HepG2 (cell line): ENCODE measurements around the gene ZBTB21. TPM values are rescaled to one million over a fixed set of nuclear protein-coding genes. Genes with fewer than 3 reads are reported as not detected.

Source experiments
- ATAC-seq: fragments of 200-7000 bp; cut with Tn5 transposase; 3 replicates; pipeline ENCODE4 v1.9.1; 2020; ENCODE audit warnings: mild to moderate bottlenecking, moderate library complexity
- BruUV-seq: library from RNA; stranded (reverse); fragments of 400-500 nt; replicated peaks from 2 replicates; lab custom pipeline; 2021; lab: Mats Ljungman, UMichigan
- CTCF ChIA-PET: fragments of 300-600 bp; formaldehyde crosslinking; extraction: SDS; loops from one replicate; lab custom pipeline; 2021; ENCODE audit warnings: low total read pairs, inconsistent platforms, low intra/inter-chr PET ratio; lab: Yijun Ruan, JAX
- POLR2A ChIA-PET: fragments of 350-600 bp; sonication (Branson Sonifier 250); formaldehyde crosslinking; loops from one replicate; lab custom pipeline; 2020; ENCODE audit warnings: antibody characterized with exemption, inconsistent platforms; lab: Yijun Ruan, JAX
- DNase-seq: peaks from one replicate; pipeline ENCODE4 v3.0.0-alpha.2; 2015; ENCODE audit warnings: low spot score
- FAIRE-seq: peaks from 3 replicates; lab custom pipeline; 2011; peaks lifted over from hg19 to GRCh38; lab: Jason Lieb, UNC
- H2AFZ ChIP-seq: one replicate; pipeline ENCODE4 v1.6.1; 2011; ENCODE audit warnings: low read length, inconsistent platforms
- H3K27ac ChIP-seq: fragments of 300-600 bp; 3 replicates; pipeline ENCODE4 v1.8.0; 2011; ENCODE audit warnings: mixed run types, mild to moderate bottlenecking, mixed read lengths, low read length, inconsistent platforms; ENCODE audit not compliant: insufficient read depth; ENCODE audit errors: extremely low read length
- H3K27me3 ChIP-seq, 2 experiments: fragments of 200-600 bp in 1 of 2; 2 replicates in 1 of 2; 3 replicates in 1 of 2; pipeline versions ENCODE4 v1.6.0 to v1.8.0; 2011; ENCODE audit warnings: low read length in 2 of 2, mild to moderate bottlenecking in 2 of 2, moderate library complexity in 2 of 2, inconsistent platforms in 1 of 2; ENCODE audit not compliant: insufficient read depth in 2 of 2, control insufficient read depth in 1 of 2
- H3K36me3 ChIP-seq, 2 experiments: fragments of 200-600 bp in 1 of 2; replicated peaks in 1 of 2; 2 replicates in 1 of 2; 3 replicates in 1 of 2; pipeline versions ENCODE4 v1.5.1 to v1.8.0; 2011; ENCODE audit warnings: low read length in 2 of 2, inconsistent platforms in 1 of 2; ENCODE audit not compliant: insufficient read depth in 2 of 2, control insufficient read depth in 1 of 2
- H3K4me1 ChIP-seq: 2 replicates; pipeline ENCODE4 v1.5.1; 2012; ENCODE audit warnings: low read length, inconsistent platforms; ENCODE audit not compliant: insufficient read depth
- H3K4me2 ChIP-seq: 2 replicates; pipeline ENCODE4 v1.6.0; 2011; ENCODE audit warnings: low read depth, low read length, inconsistent platforms
- H3K4me3 ChIP-seq, 3 experiments: fragments of 200-600 bp in 1 of 3; sonication (generic), shearing (Covaris generic) in 1 of 3; replicated peaks in 1 of 3; 2 replicates each; pipeline ENCODE4 v1.5.1; 2011 to 2016; ENCODE audit warnings: low read length in 3 of 3, inconsistent platforms in 2 of 3, low read depth in 2 of 3, mild to moderate bottlenecking in 2 of 3, control low read depth in 1 of 3, mixed read lengths in 1 of 3; ENCODE audit not compliant: insufficient read depth in 1 of 3
- H3K79me2 ChIP-seq: one replicate; pipeline ENCODE4 v1.6.1; 2011; ENCODE audit warnings: low read length, inconsistent platforms; ENCODE audit not compliant: insufficient read depth
- H3K9ac ChIP-seq: 2 replicates; pipeline ENCODE4 v1.6.0; 2011; ENCODE audit warnings: mild to moderate bottlenecking, low read depth, low read length, inconsistent platforms; ENCODE audit not compliant: insufficient read depth
- H3K9me3 ChIP-seq: 2 replicates; pipeline ENCODE4 v1.5.1; 2012; ENCODE audit warnings: mild to moderate bottlenecking, low read length
- H4K20me1 ChIP-seq: 2 replicates; pipeline ENCODE4 v1.6.0; 2011; ENCODE audit warnings: inconsistent platforms, mild to moderate bottlenecking, low read length, moderate library complexity; ENCODE audit not compliant: insufficient read depth
- ATRX ChIP-seq: sonication (generic); formaldehyde crosslinking; IDR thresholded peaks from 2 replicates; pipeline ENCODE4 v1.4.0; 2020; ENCODE audit warnings: missing genetic modification reagents, borderline replicate concordance
- POLR2A ChIP-seq, 2 experiments: IDR thresholded peaks; 2 replicates each; pipeline ENCODE4 v1.6.1; 2011; ENCODE audit warnings: low read depth in 2 of 2, low read length in 2 of 2, mild to moderate bottlenecking in 1 of 2, moderate library complexity in 1 of 2; ENCODE audit not compliant: insufficient read depth in 1 of 2
- ZNF768 ChIP-seq: sonication (generic); formaldehyde crosslinking; IDR thresholded peaks from 2 replicates; pipeline ENCODE4 v1.4.0; 2020; ENCODE audit warnings: missing genetic modification reagents
- WGBS: methylation state at CpG from one replicate; pipeline ENCODE4 v1.1.6; 2017; ENCODE audit warnings: low lambda C conversion rate; 5-methylcytosine and 5-hydroxymethylcytosine counted together
- in situ Hi-C: cut with HindIII; loops from 2 replicates; pipeline ENCODE4 v1.10.0; 2017; ENCODE audit warnings: low pct_unique_long_range_greater_than_20kb; ENCODE audit not compliant: extremely low pct_ligation_motif_present
- intact Hi-C: fragments of 100-400 bp; cut with micrococcal nuclease; formaldehyde crosslinking; loops from one replicate; pipeline ENCODE4 v1.10.0; 2022; ENCODE audit not compliant: unreplicated experiment
- polyA plus RNA-seq, 8 experiments: library from polyadenylated mRNA; depleted of rRNA in 3 of 8; stranded (reverse) in 7 of 8; unstranded in 1 of 8; fragments of >200 nt; fragmentation: Illumina TruSeq in 4 of 8; extraction: Trizol in 4 of 8; gene quantifications; 2 replicates each; pipeline versions ENCODE4 v1.2.1 to v1.2.3, GENCODE V29; 2011 to 2016; ENCODE audit warnings: low read depth in 4 of 8, missing spikeins in 1 of 8, mixed read lengths in 1 of 8; ENCODE audit not compliant: insufficient read depth in 1 of 8
- total RNA-seq, 5 experiments: library from RNA; depleted of rRNA; stranded (reverse); fragments of >200 nt; fragmentation: Illumina TruSeq; extraction: Trizol; gene quantifications; 2 replicates each; pipeline ENCODE4 v1.2.3, GENCODE V29; 2016; ENCODE audit warnings: low read depth in 1 of 5
- TF ChIP-seq, protein P1 (sequence below): sonication (generic); formaldehyde crosslinking; IDR thresholded peaks from 2 replicates; pipeline ENCODE4 v1.4.0; 2020; ENCODE audit warnings: missing genetic modification reagents

Gene ZBTB21
- total and polyA plus RNA-seq, 2 of the 13 experiments (the other 11 are each of a cell fraction or from before 2014, with no cell fraction given): 4.5 to 6.1 TPM

DNA sequence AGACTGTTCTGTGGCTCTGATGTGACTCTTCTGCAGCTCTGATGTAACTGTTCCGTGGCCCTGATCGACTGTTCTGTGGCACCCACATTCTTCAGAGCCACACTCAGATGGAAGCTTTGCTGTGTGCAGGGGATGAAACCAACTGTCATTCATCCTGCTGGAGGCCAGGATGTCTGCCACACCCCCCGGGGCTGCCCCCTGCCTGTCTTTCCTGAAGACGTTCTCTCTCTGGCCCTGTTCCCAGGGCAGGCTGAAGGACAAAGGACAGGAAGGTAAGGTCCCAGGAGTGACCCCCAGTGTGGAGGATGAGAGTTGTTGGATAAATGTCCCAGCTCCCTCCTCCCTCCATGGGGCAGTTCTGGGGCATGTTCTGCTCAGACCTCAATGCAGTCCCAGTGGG lies 31.6 kb upstream of the ZBTB21 start:
- Histone ChIP-seq H4K20me1 (no peaks in the 10 kb centered on the region), H3K9me3 (no peaks in the 10 kb centered on the region), H3K4me1 (peaks cover 38% of the 10 kb centered on the region), H3K36me3 (no peaks in the 10 kb centered on the region), H3K9ac (no peak overlapping the region), H3K79me2 (no peaks in the 10 kb centered on the region), H3K4me3 (no peak overlapping the region), H2AFZ (no peak overlapping the region), H3K27me3 (peaks cover 3 to 35% of the 10 kb centered on the region in 2 experiments; a peak in 3 of 5 replicates), H3K27ac (no peak overlapping the region)
- intact Hi-C loops (no loop called here), in situ Hi-C loops (no loop called here)
- WGBS: 26% methylated on average over 4 of the region's 4 CpGs
- no TSS peak for BruUV-seq
- DNase-seq (no peak), ATAC-seq (no peak)
- CTCF ChIA-PET: no interaction called here
- TF ChIP-seq ZNF768: no peak
- TF ChIP-seq, protein P1, sequence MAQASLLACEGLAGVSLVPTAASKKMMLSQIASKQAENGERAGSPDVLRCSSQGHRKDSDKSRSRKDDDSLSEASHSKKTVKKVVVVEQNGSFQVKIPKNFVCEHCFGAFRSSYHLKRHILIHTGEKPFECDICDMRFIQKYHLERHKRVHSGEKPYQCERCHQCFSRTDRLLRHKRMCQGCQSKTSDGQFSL (CRISPR knock-in tag): no peak
- no peak for TF ChIP-seq ATRX (CRISPR knock-in tag)
- TF ChIP-seq, all 625 proteins: peak for 0
- POLR2A ChIA-PET: no interaction called here
- H3K4me2 ChIP-seq: no peak overlapping the region
- FAIRE-seq: no peak

DNA sequence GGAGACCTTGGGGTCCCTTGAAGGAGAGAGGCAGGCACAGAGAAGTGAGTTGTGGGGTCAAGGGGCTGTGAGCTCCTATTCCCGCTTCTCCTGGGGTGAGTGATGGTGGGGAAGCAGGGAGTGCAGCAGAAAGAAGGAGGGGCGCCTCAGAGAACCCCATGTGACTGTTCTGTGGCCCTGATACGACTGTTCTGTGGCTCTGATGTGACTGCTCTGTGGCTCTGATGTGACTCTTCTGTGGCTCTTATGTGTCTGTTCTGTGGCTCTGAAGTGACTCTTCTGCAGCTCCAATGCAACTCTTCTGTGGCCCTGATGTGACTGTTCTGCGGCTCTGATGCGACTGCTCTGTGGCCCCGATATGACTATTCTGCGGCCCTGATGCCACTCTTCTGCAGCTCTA lies 31.1 kb upstream of the ZBTB21 start:
- FAIRE-seq (no peak), DNase-seq (no peak), ATAC-seq (no peak)
- no peak for TF ChIP-seq POLR2A (IDR thresholded peaks at IDR 0.05; ENCODE audit: insufficient read depth in 1 of 2, low read depth in 2 of 2, low read length in 2 of 2)
- 75% methylated on average over 2 of the region's 7 CpGs for WGBS
- H3K4me2 ChIP-seq: no peak overlapping the region
- no peak overlapping the region for H3K9ac ChIP-seq
- in situ Hi-C loops (no loop called here), intact Hi-C loops (no loop called here)
- no peak overlapping the region for H3K4me3 ChIP-seq
- peaks cover 3 to 35% of the 10 kb centered on the region in 2 experiments; a peak in 3 of 5 replicates for H3K27me3 ChIP-seq
- no peaks in the 10 kb centered on the region for H3K36me3 ChIP-seq
- peaks cover 38% of the 10 kb centered on the region for H3K4me1 ChIP-seq
- no peak overlapping the region for H2AFZ ChIP-seq
- H3K79me2 ChIP-seq: no peaks in the 10 kb centered on the region
- no peaks in the 10 kb centered on the region for H3K9me3 ChIP-seq
- CTCF ChIA-PET: no interaction called here
- H3K27ac ChIP-seq: no peak overlapping the region
- no TSS peak for BruUV-seq
- no peaks in the 10 kb centered on the region for H4K20me1 ChIP-seq
- POLR2A ChIA-PET: no interaction called here
